ENCODE measurements around the gene PCNX4. TPM values are rescaled to one million over a fixed set of nuclear protein-coding genes. Genes with fewer than 3 reads are reported as not detected.
A peak's percentile ranks its signal among the peaks of the same experiment; 100 is the strongest.

Gene PCNX4
- total and polyA plus RNA-seq, 8 donors = 6.8 to 105 (median 30.7) TPM

DNA sequence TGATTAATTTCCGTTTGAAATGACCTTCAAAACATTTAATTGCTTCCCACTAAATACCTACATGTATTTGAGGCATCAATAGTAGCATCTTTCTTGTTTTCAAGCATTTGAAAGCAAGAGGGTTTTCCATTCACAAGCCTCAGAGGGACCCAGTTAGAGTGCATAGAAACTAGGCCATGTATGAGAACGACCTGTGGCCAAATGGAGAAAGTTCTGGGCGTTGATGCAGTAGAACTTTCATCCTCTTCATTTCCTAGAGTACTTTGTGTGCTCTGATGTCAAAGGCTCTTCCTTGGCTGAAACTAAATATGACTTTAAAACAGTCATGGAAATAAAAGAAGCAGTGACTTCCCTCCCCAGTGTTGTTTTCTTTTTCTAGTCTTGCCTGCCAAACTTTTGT lies 74.4 kb downstream of the PCNX4 start:
- no peak overlapping the region for H3K4me3 ChIP-seq
- H3K27me3 ChIP-seq = no peaks in the 10 kb centered on the region
- TF ChIP-seq POLR2AphosphoS5 (IDR thresholded peaks at IDR 0.05) (no peak), EP300 (IDR thresholded peaks at IDR 0.05) (no peak), POLR2A (IDR thresholded peaks at IDR 0.05) (no peak)
- TF ChIP-seq, protein P1, sequence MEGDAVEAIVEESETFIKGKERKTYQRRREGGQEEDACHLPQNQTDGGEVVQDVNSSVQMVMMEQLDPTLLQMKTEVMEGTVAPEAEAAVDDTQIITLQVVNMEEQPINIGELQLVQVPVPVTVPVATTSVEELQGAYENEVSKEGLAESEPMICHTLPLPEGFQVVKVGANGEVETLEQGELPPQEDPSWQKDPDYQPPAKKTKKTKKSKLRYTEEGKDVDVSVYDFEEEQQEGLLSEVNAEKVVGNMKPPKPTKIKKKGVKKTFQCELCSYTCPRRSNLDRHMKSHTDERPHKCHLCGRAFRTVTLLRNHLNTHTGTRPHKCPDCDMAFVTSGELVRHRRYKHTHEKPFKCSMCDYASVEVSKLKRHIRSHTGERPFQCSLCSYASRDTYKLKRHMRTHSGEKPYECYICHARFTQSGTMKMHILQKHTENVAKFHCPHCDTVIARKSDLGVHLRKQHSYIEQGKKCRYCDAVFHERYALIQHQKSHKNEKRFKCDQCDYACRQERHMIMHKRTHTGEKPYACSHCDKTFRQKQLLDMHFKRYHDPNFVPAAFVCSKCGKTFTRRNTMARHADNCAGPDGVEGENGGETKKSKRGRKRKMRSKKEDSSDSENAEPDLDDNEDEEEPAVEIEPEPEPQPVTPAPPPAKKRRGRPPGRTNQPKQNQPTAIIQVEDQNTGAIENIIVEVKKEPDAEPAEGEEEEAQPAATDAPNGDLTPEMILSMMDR (IDR thresholded peaks at IDR 0.05) = no peak
- intact Hi-C loops (cut with DNase I; ENCODE audit: low total_unique reads) = loop anchor here (10.0 kb wide), 1 partner anchor 71 kb away; the partner anchor contains the start of gene PCNX4
- H3K4me1 ChIP-seq = peaks cover 7 to 45% (median 27%) of the 10 kb centered on the region in 4 donors
- H3K9me3 ChIP-seq = no peaks in the 10 kb centered on the region
- no peak for DNase-seq
- WGBS, 5 donors = 40 to 68% (median 67%) methylated on average over 3 of the region's 3 CpGs
- H3K27ac ChIP-seq = peak overlapping the region in 4 of 5 donors; percentile 90 to 99 (median 96)
- peaks cover 0 to 4% (median 0%) of the 10 kb centered on the region in 4 donors for H3K36me3 ChIP-seq

DNA sequence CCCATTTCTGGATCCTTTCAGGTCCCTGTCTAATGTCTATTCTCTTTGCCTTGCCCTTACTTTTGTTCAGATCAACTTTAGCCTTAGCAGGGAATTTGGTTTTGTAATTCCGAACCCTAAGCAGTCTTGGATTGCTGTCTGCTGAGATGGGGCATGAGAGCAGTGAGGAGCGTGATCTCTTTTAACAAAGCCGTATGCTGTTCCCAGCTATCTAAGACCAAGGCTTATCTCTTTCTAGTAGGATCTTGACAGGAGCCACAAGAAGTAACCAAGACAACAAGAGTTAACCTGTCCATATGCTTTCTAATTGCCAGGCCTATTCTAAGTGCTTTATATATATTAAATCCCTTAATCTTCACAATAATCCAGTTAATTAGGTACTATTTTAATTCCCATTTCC lies 78.0 kb downstream of the PCNX4 start:
- WGBS, 5 donors = 93 to 100% (median 94%) methylated on average over 3 of the region's 3 CpGs
- no peak for DNase-seq
- H3K36me3 ChIP-seq = no peaks in the 10 kb centered on the region
- no peak overlapping the region for H3K27ac ChIP-seq
- H3K4me3 ChIP-seq = no peak overlapping the region
- intact Hi-C loops (cut with DNase I; ENCODE audit: low total_unique reads) = loop anchor here (5.0 to 10.0 kb wide), 2 partner anchors 75 to 202 kb away; partner anchors contain the start of gene PCNX4
- no peaks in the 10 kb centered on the region for H3K27me3 ChIP-seq
- TF ChIP-seq, protein P1 (IDR thresholded peaks at IDR 0.05) = no peak
- TF ChIP-seq POLR2AphosphoS5 (IDR thresholded peaks at IDR 0.05) (no peak), EP300 (IDR thresholded peaks at IDR 0.05) (no peak), POLR2A (IDR thresholded peaks at IDR 0.05) (no peak)
- H3K4me1 ChIP-seq = peaks cover 0 to 13% (median 6%) of the 10 kb centered on the region in 4 donors
- no peaks in the 10 kb centered on the region for H3K9me3 ChIP-seq

DNA sequence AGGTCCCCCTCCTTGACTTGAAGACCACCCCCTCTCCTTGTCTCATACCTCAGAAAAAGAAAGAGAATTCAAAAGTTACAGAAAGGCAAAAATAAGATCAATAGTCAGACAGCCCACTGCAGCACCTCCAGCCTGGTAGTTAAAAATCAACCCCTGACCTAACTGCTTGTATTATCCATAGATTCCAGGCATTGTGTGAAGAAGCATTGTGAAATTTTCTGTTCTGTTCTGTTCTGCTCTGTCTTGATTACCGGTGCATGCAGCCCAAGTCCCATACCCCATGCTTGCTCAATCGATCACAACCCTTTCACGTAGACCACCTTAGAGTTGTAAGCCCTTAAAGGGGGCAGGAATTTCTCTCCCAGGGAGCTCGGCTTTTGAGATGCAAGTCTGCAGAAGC lies 79.2 kb downstream of the PCNX4 start:
- DNase-seq = no peak
- WGBS, 5 donors = 91 to 97% (median 95%) methylated on average over 4 of the region's 4 CpGs
- intact Hi-C loops (cut with DNase I; ENCODE audit: low total_unique reads) = loop anchor here (5.0 kb wide), 1 partner anchor 204 kb away; no protein-coding TSS in a partner anchor
- no peaks in the 10 kb centered on the region for H3K9me3 ChIP-seq
- H3K27me3 ChIP-seq = no peaks in the 10 kb centered on the region
- TF ChIP-seq, protein P1 (IDR thresholded peaks at IDR 0.05) = no peak
- TF ChIP-seq EP300 (IDR thresholded peaks at IDR 0.05) (no peak), POLR2AphosphoS5 (IDR thresholded peaks at IDR 0.05) (no peak), POLR2A (IDR thresholded peaks at IDR 0.05) (no peak)
- H3K27ac ChIP-seq = no peak overlapping the region
- no peaks in the 10 kb centered on the region for H3K36me3 ChIP-seq
- H3K4me1 ChIP-seq = peaks cover 0 to 7% (median 3%) of the 10 kb centered on the region in 4 donors
- no peak overlapping the region for H3K4me3 ChIP-seq

DNA sequence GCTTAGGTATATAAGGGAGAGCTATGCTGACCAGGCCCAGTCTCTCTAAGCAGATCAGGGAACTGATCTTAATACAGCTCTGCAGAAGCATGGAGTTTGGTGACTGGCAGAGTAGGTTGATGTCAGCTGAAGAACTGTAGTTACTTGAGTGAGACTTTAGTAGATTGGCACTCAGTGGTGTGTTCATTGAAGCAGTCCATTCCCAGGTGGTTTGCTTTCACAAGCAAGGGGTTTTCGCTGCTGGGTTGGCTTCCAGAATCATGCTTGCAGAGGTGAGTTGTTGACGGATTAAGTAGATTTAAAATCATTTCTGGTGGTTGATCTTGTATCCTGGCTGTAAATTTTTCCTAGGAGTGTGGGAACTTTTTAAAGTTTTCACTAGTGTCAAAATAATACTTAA lies 80.0 kb downstream of the PCNX4 start:
- no peaks in the 10 kb centered on the region for H3K36me3 ChIP-seq
- no peak overlapping the region for H3K27ac ChIP-seq
- TF ChIP-seq POLR2AphosphoS5 (IDR thresholded peaks at IDR 0.05) = no peak
- TF ChIP-seq, protein P1 (IDR thresholded peaks at IDR 0.05) = no peak
- no peak for TF ChIP-seq POLR2A (IDR thresholded peaks at IDR 0.05)
- TF ChIP-seq EP300 (IDR thresholded peaks at IDR 0.05) = no peak
- no peak overlapping the region for H3K4me3 ChIP-seq
- H3K27me3 ChIP-seq = no peaks in the 10 kb centered on the region
- no peaks in the 10 kb centered on the region for H3K9me3 ChIP-seq
- WGBS, 5 donors = 93 to 98% (median 95%) methylated on average over 2 of the region's 2 CpGs
- intact Hi-C loops (cut with DNase I; ENCODE audit: low total_unique reads) = loop anchor here (5.0 kb wide), 1 partner anchor 204 kb away; no protein-coding TSS in a partner anchor
- no peaks in the 10 kb centered on the region for H3K4me1 ChIP-seq
- no peak for DNase-seq

All from stomach (tissue), 9 donors.